HG03139 (cell line): Measurements from ENCODE around the gene RYR2.

Experiments used
- ATAC-seq: cut with Tn5 transposase; IDR thresholded peaks from one replicate; pipeline ENCODE4 v1.9.1; 2021; ENCODE audit not compliant: unreplicated experiment

RYR2 gene

GRCh38 chr1:237634922-237635321, 592.9 kb downstream of the RYR2 start:
- ATAC-seq: no peak

- no peak for ATAC-seq
Observed at GRCh38 chr1:237638555-237638954, 596.6 kb downstream of the RYR2 start.

DNA sequence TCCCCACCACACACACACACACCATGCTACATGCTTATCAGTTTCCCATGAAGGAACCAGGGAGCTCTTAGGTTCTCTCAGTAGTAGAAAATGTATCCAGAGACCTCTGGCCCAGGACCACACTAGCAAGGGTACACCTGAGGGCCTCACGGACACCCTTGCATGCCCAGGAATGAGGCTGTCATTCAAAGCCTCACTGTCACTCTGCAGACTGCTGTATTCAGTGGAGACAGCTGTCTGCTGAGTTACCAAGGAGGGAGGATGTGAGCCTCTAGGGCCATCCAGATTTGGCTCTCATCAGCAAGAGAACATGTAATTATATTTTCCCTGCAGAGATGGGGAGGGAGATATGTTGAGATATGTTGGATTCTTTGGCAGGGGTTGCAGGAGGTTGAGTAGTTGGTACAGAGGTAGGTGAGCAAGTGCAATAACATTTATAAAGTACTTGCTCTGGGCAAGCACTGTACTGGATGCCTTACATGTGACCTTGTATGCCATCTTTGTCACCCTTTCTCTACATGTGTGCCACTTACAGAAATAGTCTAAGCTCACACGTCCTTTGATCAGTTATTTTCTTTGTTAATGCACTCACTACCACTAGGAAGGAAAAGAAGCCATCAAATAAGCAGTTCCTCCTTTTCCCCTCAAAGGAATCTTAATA, 598.2 kb downstream of the RYR2 start:
- no peak for ATAC-seq

DNA sequence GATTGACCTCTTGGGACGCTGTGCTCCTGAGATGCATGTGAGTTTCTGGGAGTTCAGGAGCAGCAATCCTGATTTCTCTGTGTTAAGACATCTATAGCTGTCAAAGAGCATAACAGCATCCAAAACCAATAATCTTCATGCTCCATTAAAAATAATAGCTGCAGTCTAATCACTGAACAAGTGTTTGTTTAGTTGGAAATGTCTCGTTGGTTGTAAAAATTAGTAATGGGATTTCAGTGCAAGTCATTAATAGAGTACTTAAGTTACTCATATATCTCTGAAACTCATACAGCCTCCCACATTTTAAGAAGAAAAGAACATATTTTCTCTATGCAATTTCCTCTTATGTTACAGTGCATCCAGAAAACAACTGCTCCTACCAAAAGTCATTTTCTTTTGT, 599.0 kb downstream of the RYR2 start:
- ATAC-seq: no peak

GRCh38 chr1:237650809-237651208, 608.8 kb downstream of the RYR2 start:
- ATAC-seq: no peak

GRCh38 chr1:237655778-237656177, 613.8 kb downstream of the RYR2 start:
- ATAC-seq: no peak

DNA sequence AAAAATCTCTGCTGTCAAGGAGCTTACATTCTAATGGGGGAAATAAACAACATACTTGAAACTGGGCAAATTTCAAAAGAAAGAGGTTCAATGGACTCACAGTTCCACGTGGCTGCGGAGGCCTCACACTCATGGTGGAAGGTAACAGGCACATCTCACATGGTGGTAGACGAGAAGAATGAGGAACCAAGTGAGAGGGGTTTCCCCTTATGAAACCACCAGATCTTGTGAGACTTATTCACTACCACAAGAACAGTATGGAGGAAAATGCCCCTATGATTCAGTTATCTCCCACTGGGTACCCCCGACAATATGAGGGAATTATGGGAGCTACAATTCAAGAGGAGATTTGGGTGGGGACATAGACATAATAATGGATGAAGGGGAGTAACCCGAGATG, 622.4 kb downstream of the RYR2 start:
- no peak for ATAC-seq

- no peak for ATAC-seq
Observed at GRCh38 chr1:237670302-237670701, 628.3 kb downstream of the RYR2 start.

DNA sequence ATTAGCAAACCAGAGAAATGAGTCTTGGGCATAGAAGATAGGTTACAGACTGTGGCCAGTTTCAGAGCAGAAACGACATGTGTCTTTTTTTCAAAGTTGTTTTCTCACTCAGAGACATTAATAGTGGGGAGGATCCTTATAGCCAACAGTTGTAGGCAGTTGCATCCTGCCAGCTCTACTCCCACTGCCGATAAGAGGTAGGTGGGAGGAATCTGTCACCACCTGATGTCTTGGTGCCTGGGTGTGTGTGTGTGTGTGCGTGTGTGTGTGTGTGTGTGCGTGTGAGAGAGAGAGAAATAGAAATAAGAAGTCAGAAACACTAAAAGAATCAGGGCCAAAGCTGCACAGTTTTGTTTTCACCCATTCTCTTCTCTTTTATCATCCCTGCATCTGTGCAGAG, 629.3 kb downstream of the RYR2 start:
- no peak for ATAC-seq

DNA sequence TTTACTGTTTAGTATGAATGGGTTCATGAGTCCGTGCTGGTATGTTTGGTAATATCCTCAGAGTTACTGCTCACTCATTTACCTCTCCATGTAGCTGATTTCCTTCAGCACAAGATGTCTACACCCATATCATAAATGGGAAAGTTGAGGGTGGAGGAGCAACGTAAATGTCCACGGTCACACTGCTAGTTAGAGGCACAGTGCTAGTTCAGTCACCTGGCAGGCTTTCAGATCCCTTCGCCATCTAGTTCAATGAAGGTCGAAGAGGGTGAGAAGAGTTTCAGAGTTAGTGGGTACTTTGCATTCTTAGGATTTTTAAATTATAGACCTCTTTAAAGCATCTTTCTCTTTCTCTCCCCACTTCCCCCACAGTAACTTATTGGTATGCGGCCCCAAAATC, 630.0 kb downstream of the RYR2 start:
- ATAC-seq: no peak

GRCh38 chr1:237672748-237673147, 630.8 kb downstream of the RYR2 start:
- no peak for ATAC-seq

GRCh38 chr1:237673631-237674030, 631.6 kb downstream of the RYR2 start:
- no peak for ATAC-seq

DNA sequence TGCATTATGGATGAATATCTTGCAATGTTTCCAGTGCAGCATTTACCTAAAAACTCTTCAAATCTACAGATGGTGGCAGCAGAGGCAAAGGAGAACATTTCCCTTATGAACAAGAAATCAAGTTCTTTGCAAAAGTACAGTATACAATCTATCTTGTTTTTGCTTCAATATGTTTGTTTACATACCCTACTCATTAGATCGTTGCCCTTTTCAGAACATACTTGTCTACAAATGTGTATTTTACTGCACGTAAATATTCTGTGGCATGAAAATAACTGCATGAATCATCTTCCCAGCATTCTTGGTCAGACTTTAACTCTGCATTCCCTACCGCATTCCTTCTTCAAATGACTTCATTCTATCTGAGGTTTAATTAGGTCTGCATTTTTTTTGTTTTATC, 636.0 kb downstream of the RYR2 start:
- ATAC-seq: no peak

GRCh38 chr1:237679687-237680086, 637.7 kb downstream of the RYR2 start:
- ATAC-seq: no peak

- no peak for ATAC-seq
Observed at GRCh38 chr1:237681210-237681609, 639.2 kb downstream of the RYR2 start.

GRCh38 chr1:237684236-237684635, 642.3 kb downstream of the RYR2 start:
- no peak for ATAC-seq

DNA sequence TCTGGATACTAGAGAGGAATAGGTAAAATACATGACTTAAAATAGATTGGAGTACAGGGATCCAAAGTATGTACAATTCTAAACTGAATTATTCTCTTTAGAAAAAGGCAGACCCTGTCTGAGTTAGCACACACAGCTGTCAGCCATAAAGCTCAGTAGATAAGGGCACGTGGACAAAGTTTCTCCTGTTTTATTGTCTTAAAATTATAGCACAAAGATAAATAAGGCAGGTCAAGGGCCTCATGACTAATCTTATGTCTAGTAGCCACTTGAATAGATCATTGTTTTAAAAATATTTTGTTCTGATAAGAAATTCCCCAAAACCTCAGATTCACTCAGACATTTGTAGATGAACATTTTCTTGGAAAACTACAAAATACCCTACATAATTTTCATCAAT, 643.6 kb downstream of the RYR2 start:
- ATAC-seq: no peak

DNA sequence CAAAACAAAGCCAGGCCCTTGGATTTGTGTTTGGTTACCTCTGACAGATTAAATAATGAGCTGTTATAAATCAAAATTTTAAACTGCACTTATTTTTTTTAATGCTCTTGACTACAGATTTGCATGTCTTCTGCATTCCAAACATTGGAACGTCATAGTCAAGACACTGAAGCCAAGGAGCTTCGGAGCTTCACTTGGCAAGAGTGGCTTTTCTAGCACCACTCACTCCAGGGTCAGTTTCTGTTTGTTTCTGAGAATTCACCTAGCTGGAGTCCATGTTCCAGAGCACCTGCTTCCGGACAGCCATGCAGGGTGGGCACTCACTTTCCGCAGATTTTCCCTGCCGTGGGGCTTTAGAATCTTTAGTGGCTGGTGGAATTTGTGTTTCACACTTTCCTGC, 645.8 kb downstream of the RYR2 start:
- no peak for ATAC-seq

DNA sequence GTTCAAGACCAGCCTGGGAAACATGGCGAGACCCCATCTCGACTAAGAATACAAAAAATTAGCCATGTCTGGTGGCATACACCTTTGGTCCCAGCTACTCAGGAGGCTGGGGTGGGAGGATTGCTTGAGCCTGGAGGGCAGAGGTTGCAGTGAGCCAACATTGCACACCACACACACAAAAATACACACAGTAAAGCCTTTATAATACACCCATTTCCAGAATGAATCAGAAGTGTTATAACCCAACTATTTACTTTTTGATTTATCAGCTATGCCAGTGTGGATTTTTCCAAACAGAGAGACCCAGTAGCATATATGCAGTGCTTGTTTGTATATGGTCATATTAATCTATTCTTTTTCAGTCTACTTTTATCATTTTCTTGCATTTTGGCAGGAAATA, 648.7 kb downstream of the RYR2 start:
- no peak for ATAC-seq

DNA sequence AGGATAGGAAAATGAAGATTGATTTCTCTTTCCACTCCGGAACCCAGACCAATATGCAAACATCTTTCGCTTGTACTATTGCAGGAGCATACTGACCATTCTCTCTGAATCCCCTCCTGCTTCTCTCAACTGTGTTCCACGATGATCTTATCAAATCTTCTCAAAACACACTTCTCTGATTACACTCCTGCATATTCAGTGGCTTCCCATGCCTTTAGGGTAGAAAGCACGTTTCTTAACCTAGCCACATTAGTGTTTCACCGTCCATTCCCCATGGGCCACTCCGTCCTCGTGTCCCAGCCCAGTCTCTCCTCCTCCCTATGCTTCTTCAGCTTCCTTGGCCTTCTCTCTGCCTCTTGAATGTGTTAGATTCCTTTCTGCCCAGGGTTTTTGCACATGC, 650.3 kb downstream of the RYR2 start:
- no peak for ATAC-seq

- ATAC-seq: no peak
Observed at GRCh38 chr1:237695878-237696277, 653.9 kb downstream of the RYR2 start.

GRCh38 chr1:237700181-237700580, 658.2 kb downstream of the RYR2 start:
- ATAC-seq: no peak

- no peak for ATAC-seq
Observed at GRCh38 chr1:237701534-237701933, 659.5 kb downstream of the RYR2 start.

- no peak for ATAC-seq
Observed at GRCh38 chr1:237702161-237702560, 660.2 kb downstream of the RYR2 start.
